RWPE2 (cell line): ENCODE results near the gene ZNHIT6.

Experiments used
- ATAC-seq: fragments of 200-7000 bp; cut with Tn5 transposase; 3 replicates; pipeline ENCODE4 v1.9.1; 2021; ENCODE audit warnings: low read depth
- DNase-seq: peaks from one replicate; pipeline ENCODE4 v3.0.0-alpha.2; 2020; ENCODE audit warnings: low spot score
- H3K27ac ChIP-seq: fragments of 450-650 bp; 2 replicates; pipeline ENCODE4 v1.5.1; 2017; ENCODE audit warnings: mild to moderate bottlenecking; ENCODE audit not compliant: poor library complexity, severe bottlenecking
- H3K27me3 ChIP-seq: fragments of 250-450 bp; sonication (Bioruptor Pico); 2 replicates; pipeline ENCODE4 v1.5.1; 2021; ENCODE audit warnings: mild to moderate bottlenecking, moderate library complexity; ENCODE audit not compliant: insufficient read depth, poor library complexity, severe bottlenecking
- H3K36me3 ChIP-seq: fragments of 250-450 bp; sonication (Bioruptor Pico); 2 replicates; pipeline ENCODE4 v1.5.1; 2020; ENCODE audit warnings: low read depth, mild to moderate bottlenecking, moderate library complexity
- H3K4me1 ChIP-seq: fragments of 250-450 bp; sonication (Bioruptor Pico); 2 replicates; pipeline ENCODE4 v1.5.1; 2021; ENCODE audit warnings: mild to moderate bottlenecking, moderate library complexity; ENCODE audit not compliant: insufficient read depth, poor library complexity, severe bottlenecking
- H3K4me3 ChIP-seq: fragments of 250-450 bp; sonication (Bioruptor Pico); 2 replicates; pipeline ENCODE4 v1.5.1; 2021; ENCODE audit warnings: mild to moderate bottlenecking, moderate library complexity; ENCODE audit not compliant: severe bottlenecking
- H3K9me3 ChIP-seq: fragments of 250-450 bp; sonication (Bioruptor Pico); 2 replicates; pipeline ENCODE4 v1.5.1; 2021; ENCODE audit warnings: mild to moderate bottlenecking, moderate library complexity; ENCODE audit not compliant: severe bottlenecking
- CTCF ChIP-seq: fragments of 450-650 bp; IDR thresholded peaks from one replicate; pipeline ENCODE4 v1.5.1; 2017; ENCODE audit warnings: mild to moderate bottlenecking, moderate library complexity; ENCODE audit not compliant: poor library complexity, severe bottlenecking

Gene ZNHIT6

GRCh38 chr1:85672031-85672660 lies 36.1 kb downstream of the ZNHIT6 start:
- H3K27ac ChIP-seq, result no peak overlapping the region
- H3K27me3 ChIP-seq, result no peaks in the 10 kb centered on the region
- no peaks in the 10 kb centered on the region for H3K4me1 ChIP-seq
- TF ChIP-seq CTCF, result no peak
- H3K9me3 ChIP-seq, result no peaks in the 10 kb centered on the region
- H3K36me3 ChIP-seq, result peaks cover 28% of the 10 kb centered on the region
- DNase-seq (no peak), ATAC-seq (no peak)
- no peak overlapping the region for H3K4me3 ChIP-seq

GRCh38 chr1:85665932-85666331 lies 42.3 kb downstream of the ZNHIT6 start:
- Histone ChIP-seq H3K27me3 (no peaks in the 10 kb centered on the region), H3K4me3 (no peak overlapping the region), H3K36me3 (peaks cover 3% of the 10 kb centered on the region; the same call in 1 of the 2 replicates), H3K27ac (no peak overlapping the region), H3K9me3 (no peaks in the 10 kb centered on the region), H3K4me1 (no peaks in the 10 kb centered on the region)
- ATAC-seq (no peak), DNase-seq (no peak)
- TF ChIP-seq CTCF, result no peak

DNA sequence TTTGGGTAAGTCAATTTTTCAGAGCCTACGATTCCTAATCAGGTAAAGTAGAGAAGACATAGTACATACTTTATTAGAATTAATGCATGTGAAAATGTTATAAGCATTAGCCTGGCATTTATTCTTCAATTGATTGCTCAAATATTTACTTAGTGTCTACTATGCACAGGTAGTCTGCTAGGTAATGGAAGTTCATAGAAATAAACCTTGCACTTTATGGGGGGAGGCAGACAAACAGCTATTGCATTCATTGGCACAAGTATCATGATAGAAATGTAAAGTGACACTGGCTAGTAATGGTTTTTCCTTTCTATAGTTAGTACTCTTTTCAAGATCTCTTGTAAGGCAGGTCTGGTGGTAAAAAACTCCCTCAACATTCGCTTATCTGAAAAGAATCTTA lies 44.9 kb downstream of the ZNHIT6 start:
- Histone ChIP-seq H3K4me3 (no peak overlapping the region), H3K4me1 (no peaks in the 10 kb centered on the region), H3K27me3 (no peaks in the 10 kb centered on the region), H3K27ac (no peak overlapping the region), H3K9me3 (no peaks in the 10 kb centered on the region), H3K36me3 (peaks cover 8% of the 10 kb centered on the region; the same call in 1 of the 2 replicates)
- no peak for DNase-seq
- no peak for TF ChIP-seq CTCF
- no peak for ATAC-seq

DNA sequence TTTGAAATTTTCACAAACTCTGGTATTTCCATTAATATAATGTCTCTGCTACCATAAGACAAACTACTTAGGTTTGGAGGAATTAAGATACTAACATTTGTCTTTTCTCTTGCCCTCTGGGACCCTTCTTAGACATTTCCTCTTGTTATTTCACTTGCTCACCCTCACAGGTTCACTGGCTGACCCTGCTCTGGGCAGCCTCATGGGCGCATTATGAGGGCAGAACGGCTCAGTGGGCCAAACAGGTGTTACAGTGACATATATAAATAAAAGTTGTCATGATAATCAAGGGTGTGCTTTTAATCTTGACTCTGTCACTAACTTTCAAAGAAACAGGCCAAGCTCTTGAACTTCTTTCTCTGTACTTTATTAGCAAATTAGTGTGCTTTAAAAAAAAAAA lies 46.5 kb downstream of the ZNHIT6 start:
- ATAC-seq, result no peak; the same call in 2 of the 3 replicates
- Histone ChIP-seq H3K9me3 (no peaks in the 10 kb centered on the region), H3K4me1 (peaks cover 4% of the 10 kb centered on the region), H3K27me3 (no peaks in the 10 kb centered on the region), H3K4me3 (no peak overlapping the region), H3K27ac (no peak overlapping the region), H3K36me3 (peaks cover 9% of the 10 kb centered on the region; the same call in 1 of the 2 replicates)
- no peak for TF ChIP-seq CTCF
- DNase-seq, result no peak

GRCh38 chr1:85660541-85660940 lies 47.7 kb downstream of the ZNHIT6 start:
- no peak overlapping the region for H3K27ac ChIP-seq
- no peaks in the 10 kb centered on the region for H3K9me3 ChIP-seq
- no peak for ATAC-seq

More at GRCh38 chr1:85660541-85660940, 47.7 kb downstream of the ZNHIT6 start:
- peaks cover 9% of the 10 kb centered on the region; the same call in 1 of the 2 replicates for H3K36me3 ChIP-seq
- no peaks in the 10 kb centered on the region for H3K27me3 ChIP-seq
- H3K4me1 ChIP-seq, result peaks cover 10% of the 10 kb centered on the region
- no peak for DNase-seq
- TF ChIP-seq CTCF, result no peak
- H3K4me3 ChIP-seq, result no peak overlapping the region
